H9 (cell line): ENCODE measurements around the gene FAM151A. TPM values are rescaled to one million over a fixed set of nuclear protein-coding genes. Genes with fewer than 3 reads are reported as not detected.

Experiments
- DNase-seq: peaks from one replicate; pipeline ENCODE4 v3.0.0-alpha.2; 2017
- H2AFZ ChIP-seq: one replicate; pipeline ENCODE4 v1.6.1; 2013; ENCODE audit warnings: mild to moderate bottlenecking, low read length, control low read depth, moderate library complexity
- H2AK5ac ChIP-seq: 2 replicates; pipeline ENCODE4 v1.6.1; 2013; ENCODE audit warnings: low read length, control low read depth, mixed read lengths; ENCODE audit not compliant: insufficient read length
- H2BK120ac ChIP-seq: one replicate; pipeline ENCODE4 v1.6.1; 2013; ENCODE audit warnings: low read depth, mild to moderate bottlenecking, low read length, control low read depth, inconsistent platforms; ENCODE audit not compliant: poor library complexity, severe bottlenecking
- H2BK12ac ChIP-seq: 2 replicates; pipeline ENCODE4 v1.6.1; 2013; ENCODE audit warnings: low read length, control low read depth, mixed read lengths, low read depth; ENCODE audit not compliant: insufficient read length
- H2BK15ac ChIP-seq: 2 replicates; pipeline ENCODE4 v1.6.1; 2013; ENCODE audit warnings: low read depth, low read length, control low read depth
- H2BK20ac ChIP-seq: one replicate; pipeline ENCODE4 v1.6.1; 2013; ENCODE audit warnings: low read depth, mild to moderate bottlenecking, low read length, control low read depth, inconsistent platforms; ENCODE audit not compliant: poor library complexity, severe bottlenecking
- H2BK5ac ChIP-seq: 2 replicates; pipeline ENCODE4 v1.6.1; 2013; ENCODE audit warnings: low read length, control low read depth, mixed read lengths; ENCODE audit not compliant: insufficient read length
- H3K14ac ChIP-seq: 2 replicates; pipeline ENCODE4 v1.6.1; 2013; ENCODE audit warnings: low read length, control low read depth; ENCODE audit not compliant: insufficient read depth
- H3K18ac ChIP-seq: 2 replicates; pipeline ENCODE4 v1.6.1; 2013; ENCODE audit warnings: low read depth, mild to moderate bottlenecking, mixed read lengths, low read length, control low read depth; ENCODE audit not compliant: insufficient read length
- H3K23ac ChIP-seq: 2 replicates; pipeline ENCODE4 v1.6.1; 2013; ENCODE audit warnings: low read length, control low read depth, mixed read lengths, low read depth; ENCODE audit not compliant: insufficient read length
- H3K23me2 ChIP-seq: 2 replicates; pipeline ENCODE4 v1.6.1; 2013; ENCODE audit warnings: low read depth, mild to moderate bottlenecking, mixed read lengths, low read length, control low read depth; ENCODE audit not compliant: insufficient read length, poor library complexity, severe bottlenecking
- H3K27ac ChIP-seq: 2 replicates; pipeline ENCODE4 v1.5.1; 2013; ENCODE audit warnings: low read length, control low read depth, mixed read lengths, low read depth; ENCODE audit not compliant: insufficient read length
- H3K27me3 ChIP-seq: 2 replicates; pipeline ENCODE4 v1.6.1; 2013; ENCODE audit warnings: low read length, control low read depth, inconsistent platforms; ENCODE audit not compliant: insufficient read depth
- H3K4ac ChIP-seq: 2 replicates; pipeline ENCODE4 v1.6.1; 2013; ENCODE audit warnings: low read depth, mild to moderate bottlenecking, control low read depth, inconsistent platforms, low read length, moderate library complexity
- H3K4me1 ChIP-seq: 2 replicates; pipeline ENCODE4 v1.6.1; 2013; ENCODE audit warnings: low read length, control low read depth, inconsistent platforms; ENCODE audit not compliant: insufficient read depth
- H3K4me2 ChIP-seq: 2 replicates; pipeline ENCODE4 v1.6.1; 2013; ENCODE audit warnings: low read length, control low read depth, mixed read lengths; ENCODE audit not compliant: insufficient read length, insufficient read depth
- H3K56ac ChIP-seq: 2 replicates; pipeline ENCODE4 v1.6.1; 2013; ENCODE audit warnings: low read depth, mild to moderate bottlenecking, mixed read lengths, low read length, control low read depth; ENCODE audit not compliant: insufficient read length
- H3K79me1 ChIP-seq: 2 replicates; pipeline ENCODE4 v1.6.1; 2013; ENCODE audit warnings: low read depth, mild to moderate bottlenecking, moderate library complexity, low read length, control low read depth, inconsistent platforms; ENCODE audit not compliant: insufficient read depth, poor library complexity, severe bottlenecking
- H3K79me2 ChIP-seq: 2 replicates; pipeline ENCODE4 v1.6.1; 2013; ENCODE audit warnings: low read length, control low read depth, inconsistent platforms; ENCODE audit not compliant: insufficient read depth
- H3K9ac ChIP-seq: 2 replicates; pipeline ENCODE4 v1.6.1; 2013; ENCODE audit warnings: low read length, control low read depth, mixed read lengths; ENCODE audit not compliant: insufficient read length; ENCODE audit errors: extremely low read depth
- H3K9me3 ChIP-seq: one replicate; pipeline ENCODE4 v1.6.1; 2013; ENCODE audit warnings: low read depth, low read length, inconsistent platforms; ENCODE audit not compliant: control insufficient read depth
- H3T11ph ChIP-seq: one replicate; pipeline ENCODE4 v1.6.1; 2013; ENCODE audit warnings: mild to moderate bottlenecking, low read length, control low read depth, inconsistent platforms
- H4K20me1 ChIP-seq: one replicate; pipeline ENCODE4 v1.6.1; 2013; ENCODE audit not compliant: control insufficient read depth, insufficient read length, insufficient read depth
- H4K5ac ChIP-seq: 2 replicates; pipeline ENCODE4 v1.6.1; 2013; ENCODE audit warnings: low read depth, mild to moderate bottlenecking, mixed read lengths, low read length, control low read depth; ENCODE audit not compliant: insufficient read length
- H4K8ac ChIP-seq: replicated peaks from 2 replicates; pipeline ENCODE4 v1.6.1; 2013; ENCODE audit warnings: low read length, control low read depth, mixed read lengths, low read depth; ENCODE audit not compliant: insufficient read length
- H4K91ac ChIP-seq: 2 replicates; pipeline ENCODE4 v1.6.1; 2013; ENCODE audit warnings: low read depth, mild to moderate bottlenecking, moderate library complexity, mixed read lengths, low read length, control low read depth; ENCODE audit not compliant: insufficient read length
- H3K27ac Mint-ChIP-seq, 3 experiments: 2 replicates in 2 of 3; 3 replicates in 1 of 3; pipeline ENCODE4 v1.8.0; 2020 to 2021; ENCODE audit warnings: mixed read lengths in 3 of 3, mild to moderate bottlenecking in 1 of 3, moderate library complexity in 1 of 3
- H3K27me3 Mint-ChIP-seq: 2 replicates; pipeline ENCODE4 v1.8.0; 2021; ENCODE audit warnings: low read depth, mild to moderate bottlenecking, moderate library complexity, mixed read lengths
- H3K36me3 Mint-ChIP-seq, 3 experiments: 2 replicates in 2 of 3; 3 replicates in 1 of 3; pipeline ENCODE4 v1.8.0; 2020 to 2021; ENCODE audit warnings: low read depth in 3 of 3, mixed read lengths in 3 of 3; ENCODE audit not compliant: insufficient read depth in 1 of 3
- H3K4me1 Mint-ChIP-seq, 2 experiments: 2 replicates each; pipeline ENCODE4 v1.8.0; 2020; ENCODE audit warnings: mixed read lengths in 2 of 2
- H3K4me3 Mint-ChIP-seq, 2 experiments: 2 replicates in 1 of 2; 3 replicates in 1 of 2; pipeline ENCODE4 v1.8.0; 2020 to 2021; ENCODE audit warnings: mild to moderate bottlenecking in 2 of 2, mixed read lengths in 2 of 2, moderate library complexity in 1 of 2
- H3K9me3 Mint-ChIP-seq, 2 experiments: 2 replicates in 1 of 2; 3 replicates in 1 of 2; pipeline ENCODE4 v1.8.0; 2020; ENCODE audit warnings: mild to moderate bottlenecking in 2 of 2, mixed read lengths in 2 of 2, moderate library complexity in 1 of 2
- CTCF ChIP-seq: fragments of 200-600 bp; sonication (generic); conservative IDR thresholded peaks from 3 replicates; pipeline ENCODE4 v1.8.0; 2021; ENCODE audit warnings: antibody characterized with exemption, mild to moderate bottlenecking
- WGBS: extraction: QIAGEN DNeasy Blood & Tissue Kit; methylation state at CpG from one replicate; pipeline ENCODE4 v1.1.7; 2013; ENCODE audit warnings: missing lambda C conversion rate, low lambda C conversion rate, mixed read lengths; ENCODE audit not compliant: insufficient read length; ENCODE audit errors: extremely low coverage; 5-methylcytosine and 5-hydroxymethylcytosine counted together
- total RNA-seq: library from RNA; stranded (reverse); gene quantifications from 2 replicates; pipeline ENCODE4 v1.2.1, GENCODE V29; 2021

The FAM151A gene
- total RNA-seq, 1 experiment from 2014 or later = not detected

GRCh38 chr1:54665852-54666251, 42.5 kb upstream of the FAM151A start:
- 0 out of 2 replicates have a peak, but pooled peaks cover 2% of the 10 kb centered on the region for H3K27me3 Mint-ChIP-seq
- no peak for TF ChIP-seq CTCF

More at GRCh38 chr1:54665852-54666251, 42.5 kb upstream of the FAM151A start:
- Histone ChIP-seq H2BK15ac (no peak overlapping the region), H3K23ac (no peak overlapping the region), H3K14ac (no peak overlapping the region), H2BK20ac (no peak overlapping the region), H2BK120ac (no peak overlapping the region), H3K18ac (no peak overlapping the region), H3K9ac (no peak overlapping the region), H2AFZ (no peak overlapping the region), H3T11ph (no peak overlapping the region), H3K27me3 (no peaks in the 10 kb centered on the region), H4K20me1 (no peaks in the 10 kb centered on the region), H3K4me2 (no peak overlapping the region), H3K4me1 (no peaks in the 10 kb centered on the region), H3K79me2 (no peaks in the 10 kb centered on the region), H3K27ac (no peak overlapping the region), H4K5ac (no peak overlapping the region), H3K23me2 (no peaks in the 10 kb centered on the region), H3K56ac (no peak overlapping the region), H2BK5ac (no peak overlapping the region), H3K79me1 (no peaks in the 10 kb centered on the region), H2AK5ac (no peak overlapping the region), H3K4ac (no peak overlapping the region), H2BK12ac (no peak overlapping the region), H4K8ac (no peak overlapping the region), H3K9me3 (no peaks in the 10 kb centered on the region), H4K91ac (no peak overlapping the region)
- Mint-ChIP-seq H3K4me1 (no peaks in the 10 kb centered on the region; a peak in 1 of 4 replicates), H3K36me3 (no peaks in the 10 kb centered on the region), H3K27ac (no peak overlapping the region), H3K4me3 (no peak overlapping the region), H3K9me3 (no peaks in the 10 kb centered on the region)
- no peak for DNase-seq
- WGBS = no CpG with 5 or more reads among the region's 5 CpGs
